HG02571 (cell line): ENCODE measurements around the gene RNFT2.

Source experiments
- ATAC-seq: cut with Tn5 transposase; IDR thresholded peaks from one replicate; pipeline ENCODE4 v1.9.1; 2021; ENCODE audit warnings: mild to moderate bottlenecking, moderate library complexity; ENCODE audit not compliant: unreplicated experiment

RNFT2 gene

DNA sequence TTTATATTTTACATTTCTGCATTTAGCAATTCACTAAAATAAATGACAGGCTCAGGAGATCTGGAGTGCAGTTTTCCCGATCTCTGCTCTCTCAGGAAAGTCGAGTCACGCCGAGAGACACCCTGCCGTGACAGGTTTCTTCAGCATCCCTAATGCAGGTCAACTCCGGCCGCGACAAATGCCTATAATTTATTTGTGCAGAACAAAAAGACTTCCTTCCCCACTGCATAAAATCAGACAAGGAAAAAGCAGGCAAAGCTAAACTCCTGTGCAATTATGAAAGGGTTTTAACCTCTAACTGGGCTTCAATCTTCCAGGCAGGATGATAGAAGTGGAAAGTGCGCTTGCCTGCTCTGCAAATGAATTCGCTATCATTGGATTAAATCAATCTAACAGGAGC, 28.3 kb upstream of the RNFT2 start:
- ATAC-seq, result no peak

DNA sequence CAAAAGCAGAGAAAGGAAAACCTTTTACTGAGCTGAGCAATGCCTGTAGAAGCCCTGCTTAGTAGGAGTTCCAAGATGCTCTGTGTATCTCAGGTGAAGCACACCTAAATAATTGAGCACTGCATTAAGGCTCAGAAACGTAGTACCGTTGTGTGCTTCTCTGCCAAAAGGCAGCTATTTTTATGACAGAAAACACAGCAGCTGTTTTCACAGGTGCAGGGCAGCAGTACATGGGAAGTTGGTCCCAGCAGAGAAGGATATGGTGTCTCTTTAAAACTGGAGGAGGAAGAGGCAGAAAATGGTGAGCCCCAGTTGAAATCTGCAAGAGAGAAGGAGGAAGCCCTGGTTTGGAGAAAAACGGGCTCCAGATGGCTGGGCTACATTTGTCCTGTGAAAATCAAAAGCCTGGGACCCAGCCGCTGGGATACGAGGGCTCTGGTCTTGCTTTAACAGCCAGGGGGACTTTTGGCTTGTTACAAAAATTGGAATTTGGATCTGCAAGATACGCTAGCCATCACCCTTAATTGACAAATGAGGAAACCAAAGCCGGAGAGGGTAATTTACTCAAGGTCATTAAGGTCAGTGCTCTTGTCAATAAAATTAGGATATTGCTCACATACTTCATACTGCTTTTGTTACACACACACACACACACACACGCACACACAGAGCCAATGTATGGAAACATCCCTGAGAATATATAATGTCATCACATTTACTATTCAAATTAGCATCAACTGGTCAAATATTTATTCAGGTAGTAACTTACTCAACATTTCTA, 27.6 kb upstream of the RNFT2 start:
- ATAC-seq, result no peak

DNA sequence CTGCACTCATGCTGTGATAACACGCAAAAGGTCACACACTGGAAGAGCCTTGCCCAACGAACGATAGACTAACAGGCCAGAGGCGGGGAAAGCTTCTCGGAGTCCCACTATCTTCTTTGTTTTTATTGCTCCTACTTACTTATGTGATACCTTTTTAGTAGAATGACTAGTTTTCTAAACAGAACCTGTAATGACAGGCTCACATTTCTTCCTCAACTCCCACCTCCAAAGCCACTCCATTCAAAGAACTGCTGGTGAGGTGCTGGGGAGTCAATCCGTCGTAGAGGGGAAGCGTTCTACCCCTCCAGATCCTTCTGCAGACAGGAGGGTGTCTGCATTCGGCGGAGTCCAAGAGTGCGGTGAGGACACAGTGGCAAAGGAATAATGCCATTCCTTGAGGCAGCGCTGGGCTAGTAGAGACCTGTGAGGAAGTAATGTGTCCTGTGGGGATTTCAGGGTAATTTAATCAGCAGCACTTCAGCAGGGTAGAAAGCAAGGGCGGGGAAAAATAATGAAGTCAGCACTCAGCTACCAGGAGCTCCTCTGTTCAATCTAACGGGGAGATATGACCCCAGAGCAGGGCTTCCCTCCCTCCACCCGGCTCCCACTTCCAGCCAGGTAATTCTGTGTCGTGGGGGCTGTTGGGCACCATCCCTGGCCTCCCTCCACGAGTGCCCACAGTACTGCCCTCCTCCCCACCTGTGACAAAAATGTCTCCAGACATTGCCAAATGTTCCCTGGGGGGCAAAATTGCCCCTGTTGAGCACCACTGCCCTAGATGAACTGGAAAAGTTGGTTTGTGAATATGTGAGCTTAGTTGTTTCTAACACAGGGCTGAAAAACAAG, 25.4 kb upstream of the RNFT2 start:
- no peak for ATAC-seq

DNA sequence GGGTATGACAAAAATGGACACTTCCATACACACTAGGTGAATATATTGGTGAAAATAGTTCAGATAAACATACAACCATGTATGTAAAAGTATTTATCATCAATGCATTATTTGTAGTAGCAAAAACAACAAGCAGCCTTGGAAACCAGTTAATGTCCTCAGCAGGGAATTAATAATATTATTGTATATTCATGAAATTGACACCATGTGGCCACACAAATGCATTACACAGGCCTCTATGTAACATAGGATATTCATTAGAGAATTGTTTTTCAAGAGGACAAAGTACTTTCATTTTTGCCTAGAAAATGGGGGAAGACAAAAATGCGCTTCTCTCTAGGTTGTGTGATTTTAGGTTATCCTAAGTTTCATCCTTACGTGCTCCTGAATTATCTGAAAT, 24.6 kb upstream of the RNFT2 start:
- ATAC-seq, result no peak

DNA sequence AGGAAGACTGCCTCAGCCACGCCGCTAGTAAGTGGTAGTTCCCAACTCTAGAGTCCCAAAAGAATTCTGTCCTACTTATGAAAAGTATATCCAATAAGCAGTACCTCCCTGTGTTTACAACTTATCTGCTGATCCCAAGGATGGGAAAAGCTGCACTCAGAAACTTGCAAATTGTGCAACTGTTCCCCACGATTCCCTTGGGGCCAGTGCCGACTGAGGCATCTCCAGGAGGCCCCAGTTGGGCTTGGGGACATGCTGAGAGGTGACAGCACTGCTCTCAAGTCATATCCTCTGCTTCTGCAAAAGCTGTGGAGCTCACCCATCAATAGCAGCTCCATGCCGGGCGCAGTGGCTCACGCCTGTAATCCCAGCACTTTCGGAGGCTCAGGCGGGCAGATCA, 23.9 kb upstream of the RNFT2 start:
- ATAC-seq, result no peak

DNA sequence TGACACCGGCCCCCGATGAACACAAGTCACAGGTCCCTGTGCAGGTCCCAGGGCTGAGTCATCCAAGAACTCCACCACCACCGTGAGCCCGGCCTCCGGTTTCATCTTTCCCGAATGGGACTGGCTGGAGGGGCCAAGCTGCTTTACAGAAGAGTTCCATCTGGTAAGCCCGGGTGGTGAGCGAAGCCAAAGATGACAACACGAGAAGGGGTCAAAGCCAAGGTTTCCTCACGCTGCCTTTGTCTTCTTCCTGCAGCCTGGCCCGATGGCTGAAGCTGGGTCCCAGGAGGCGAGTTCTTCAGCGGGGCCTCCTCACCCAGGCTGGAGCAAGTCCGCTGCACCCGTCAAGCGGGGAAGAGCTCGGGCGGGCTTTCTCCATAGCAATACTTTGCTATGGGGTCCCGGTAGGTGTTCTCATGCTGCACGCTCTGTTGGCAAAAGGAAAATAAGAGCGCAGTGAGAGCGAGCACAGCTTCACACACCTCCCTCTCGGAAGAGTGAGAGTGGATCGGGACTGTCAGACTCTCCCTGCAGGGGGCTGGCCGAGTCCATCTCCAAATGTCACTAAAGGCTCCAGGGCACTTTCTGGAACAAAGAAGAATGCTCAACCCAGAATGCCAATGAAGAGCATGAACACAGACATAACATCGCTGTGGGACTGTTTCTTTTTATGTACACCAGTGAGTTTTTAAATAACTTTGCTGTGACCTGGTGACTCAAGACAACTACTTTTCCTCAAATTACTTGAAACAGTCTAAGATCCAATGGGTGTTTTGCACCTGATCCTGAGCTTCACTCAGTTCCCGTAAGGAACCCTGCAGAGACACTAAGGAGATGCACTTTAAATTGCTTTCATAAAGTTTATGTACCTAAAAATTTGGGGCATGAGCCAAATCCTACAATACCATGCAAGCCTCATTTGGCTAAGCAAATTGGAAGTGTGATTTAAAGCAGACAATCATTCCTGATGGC, 20.4 kb upstream of the RNFT2 start:
- no peak for ATAC-seq

DNA sequence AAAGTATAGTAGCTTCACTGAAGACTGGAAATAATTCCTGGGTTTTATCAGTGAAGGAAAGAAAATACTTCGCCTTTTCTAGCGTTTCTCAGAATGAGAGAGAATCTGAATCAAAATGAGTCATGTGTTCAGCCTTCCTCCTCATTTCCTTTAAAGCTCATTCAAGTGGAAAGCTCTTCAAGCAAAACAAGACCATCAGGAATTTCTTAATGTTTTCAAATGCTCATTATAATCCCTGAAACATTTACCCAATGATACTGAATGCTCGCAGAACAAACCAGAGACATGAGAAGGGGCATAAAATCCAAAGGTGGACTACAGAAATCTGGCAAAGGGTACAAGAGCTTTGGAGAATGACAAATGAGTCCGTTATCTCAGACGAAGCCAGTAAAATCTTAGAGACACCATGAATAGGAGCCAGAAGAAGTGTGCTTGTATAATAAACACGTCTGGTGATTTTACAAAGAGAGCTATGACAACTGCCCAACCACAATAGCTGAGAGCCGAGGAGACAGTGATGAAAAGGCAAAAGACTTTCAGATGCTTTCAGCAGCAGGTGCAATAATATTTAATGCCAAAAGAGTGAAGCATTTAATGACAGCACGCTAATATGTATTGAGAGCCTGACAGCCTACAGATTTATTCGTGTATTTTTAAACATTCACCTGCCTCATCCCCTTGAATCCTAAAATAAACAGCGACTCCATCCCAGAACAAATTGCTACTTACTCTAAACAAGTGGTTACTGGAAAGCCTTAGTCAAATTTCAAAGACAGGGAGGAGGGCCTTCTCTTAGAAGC, 19.3 kb upstream of the RNFT2 start:
- ATAC-seq, result no peak

DNA sequence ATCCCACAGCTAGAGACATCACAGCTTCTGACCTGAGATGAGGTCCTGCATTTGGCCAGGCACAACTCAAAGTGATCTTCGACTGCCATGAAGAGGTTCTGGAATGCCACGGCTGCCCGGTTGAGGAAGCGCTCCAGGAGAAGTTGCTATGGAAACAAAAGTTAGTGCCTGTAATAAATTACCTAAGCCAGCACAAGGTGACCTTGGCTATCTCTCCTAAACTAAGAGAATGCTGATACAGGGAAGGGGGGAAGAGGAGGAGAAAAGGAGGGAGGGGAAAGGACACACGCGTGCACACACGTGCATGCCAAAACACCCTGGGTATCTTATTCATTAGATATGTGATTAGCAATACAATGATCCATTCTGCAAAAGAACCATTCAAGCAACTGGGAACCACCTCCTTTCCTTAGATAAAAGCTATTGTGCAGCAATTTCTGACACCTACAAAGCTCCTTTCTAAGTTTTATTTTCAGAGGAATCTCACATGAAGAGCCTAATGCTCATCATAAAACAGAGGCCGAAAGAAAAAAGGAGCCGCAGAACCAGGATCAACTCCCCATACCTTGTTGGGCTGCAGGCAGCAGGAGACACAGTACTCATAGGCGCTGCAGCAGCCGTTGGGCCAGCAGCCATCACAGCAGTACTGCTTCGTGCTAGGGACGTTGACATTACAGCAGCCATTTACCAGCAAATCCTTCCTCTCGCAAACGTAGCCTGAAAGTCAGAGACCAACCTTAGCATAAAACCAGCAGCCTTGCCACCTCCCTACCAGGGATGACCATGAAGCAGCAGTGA, 18.2 kb upstream of the RNFT2 start:
- ATAC-seq, result no peak

DNA sequence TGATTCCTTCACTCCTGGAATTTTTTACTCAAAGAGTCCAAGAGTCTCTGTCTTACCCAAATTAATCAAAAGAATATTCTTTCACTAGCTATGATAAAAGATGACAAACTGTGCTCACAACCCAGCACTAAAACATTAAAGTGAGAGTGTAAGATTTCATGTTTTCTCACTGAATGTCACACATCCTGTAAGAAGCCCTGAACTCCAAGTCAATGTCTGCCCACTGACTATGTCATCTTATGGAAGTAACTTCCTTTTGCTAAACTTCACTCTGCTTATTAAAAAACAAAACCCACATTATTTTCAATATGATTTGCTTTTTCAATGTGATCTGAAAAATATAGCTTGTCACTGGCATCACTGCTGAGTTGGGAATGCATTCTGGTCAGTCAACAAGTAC, 15.9 kb upstream of the RNFT2 start:
- ATAC-seq, result no peak

DNA sequence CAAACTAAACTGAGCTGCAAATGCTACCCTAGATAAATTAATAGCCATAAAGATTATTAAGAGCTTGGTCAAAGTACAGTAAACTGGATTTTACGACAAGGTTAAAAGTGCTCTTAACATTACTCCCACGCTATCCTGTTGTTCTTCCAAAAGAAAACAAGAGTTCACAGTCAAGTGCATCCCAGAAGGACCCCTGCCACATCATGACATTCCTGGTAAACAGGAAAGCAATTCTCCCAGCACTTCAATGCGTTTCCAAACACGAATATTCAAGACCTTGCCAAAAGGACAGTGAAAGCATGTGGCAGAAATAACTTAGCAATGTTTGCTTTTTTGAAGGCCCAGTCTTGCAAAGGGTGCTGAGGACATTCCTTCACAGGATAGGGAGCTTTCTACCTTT, 11.4 kb upstream of the RNFT2 start:
- ATAC-seq, result no peak

DNA sequence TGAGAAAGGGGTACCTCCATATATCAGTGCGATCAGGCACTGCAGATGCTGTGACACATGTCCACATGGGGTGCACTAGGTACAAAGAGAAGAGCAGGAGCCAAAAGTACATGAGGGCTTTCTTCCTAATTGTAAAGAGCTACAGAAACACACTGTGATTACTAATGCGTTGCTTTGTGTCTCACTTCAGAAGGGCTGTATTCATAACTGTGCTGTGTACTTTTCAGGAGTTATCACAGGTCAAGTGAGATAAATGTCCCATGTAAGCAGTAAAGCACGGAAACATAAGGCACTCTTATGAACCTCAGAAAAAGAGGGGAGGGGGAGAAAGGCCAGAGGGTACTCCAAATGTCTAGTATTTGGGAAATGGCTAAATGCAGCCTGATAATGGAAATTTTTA, 10.9 kb upstream of the RNFT2 start:
- no peak for ATAC-seq

DNA sequence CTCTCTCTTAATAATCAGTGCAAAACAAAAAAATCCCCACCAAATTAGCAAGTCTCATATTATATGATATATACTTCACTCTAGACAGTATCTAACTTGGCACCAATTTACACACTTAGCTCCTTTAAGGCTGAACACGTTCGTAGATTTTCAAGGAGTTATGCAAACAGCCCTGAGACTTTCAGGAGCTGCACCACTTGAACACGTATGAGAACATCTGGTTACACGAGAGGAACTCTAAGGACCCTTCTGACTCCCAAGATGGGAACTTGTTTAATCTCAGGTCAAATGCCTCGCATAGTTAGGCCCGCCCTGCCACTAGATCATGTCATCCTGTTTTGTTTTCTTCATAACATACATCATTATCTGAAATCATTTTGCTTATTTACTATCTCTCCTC, 10.2 kb upstream of the RNFT2 start:
- no peak for ATAC-seq

DNA sequence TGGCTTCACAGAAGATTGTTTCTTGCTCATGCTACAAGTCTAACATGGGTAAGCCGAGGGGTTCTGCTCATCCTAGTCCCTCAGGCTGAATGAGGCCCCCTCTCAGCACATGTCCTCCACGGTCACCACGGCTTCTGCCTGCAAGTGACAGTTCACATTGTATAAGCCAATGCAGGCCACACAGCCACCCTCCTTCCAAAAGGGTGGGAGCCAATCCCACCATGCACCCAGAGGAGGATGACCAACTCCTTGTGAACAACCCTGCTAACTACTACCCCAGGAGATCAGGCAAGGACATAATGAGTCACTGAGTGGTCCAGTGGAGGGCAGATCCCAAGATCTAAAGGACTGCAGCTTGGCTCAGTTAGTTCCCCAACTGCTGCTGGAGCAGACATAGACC, 6.3 kb upstream of the RNFT2 start:
- no peak for ATAC-seq

DNA sequence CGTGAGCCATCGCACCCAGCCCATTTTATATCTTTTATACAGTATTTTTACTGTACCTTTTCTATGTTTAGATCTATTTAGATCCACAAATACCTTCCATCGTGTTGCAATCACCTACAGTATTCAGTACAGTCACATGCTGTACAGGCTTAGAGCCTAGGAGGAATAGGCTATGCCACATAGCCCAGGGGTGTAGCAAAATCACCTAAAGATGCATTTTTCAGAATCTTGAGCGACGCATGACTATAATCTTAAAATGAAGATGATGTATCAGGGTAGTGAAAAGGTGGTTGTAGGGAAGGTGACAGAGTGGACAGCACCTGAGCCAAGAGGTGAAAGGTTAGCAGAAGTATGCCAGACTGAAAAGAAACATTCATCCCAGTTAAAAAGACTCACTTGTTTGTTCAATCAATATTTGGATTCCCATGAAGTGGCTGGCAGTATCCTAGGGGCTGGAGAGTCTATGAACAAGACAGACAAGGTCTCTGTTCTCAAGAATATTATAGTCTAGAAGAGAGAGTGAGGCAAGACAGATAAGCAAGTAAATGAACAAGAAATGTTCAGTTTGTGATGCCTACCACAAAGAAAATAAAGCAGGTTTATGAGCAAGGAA, 3.9 kb upstream of the RNFT2 start:
- no peak for ATAC-seq

DNA sequence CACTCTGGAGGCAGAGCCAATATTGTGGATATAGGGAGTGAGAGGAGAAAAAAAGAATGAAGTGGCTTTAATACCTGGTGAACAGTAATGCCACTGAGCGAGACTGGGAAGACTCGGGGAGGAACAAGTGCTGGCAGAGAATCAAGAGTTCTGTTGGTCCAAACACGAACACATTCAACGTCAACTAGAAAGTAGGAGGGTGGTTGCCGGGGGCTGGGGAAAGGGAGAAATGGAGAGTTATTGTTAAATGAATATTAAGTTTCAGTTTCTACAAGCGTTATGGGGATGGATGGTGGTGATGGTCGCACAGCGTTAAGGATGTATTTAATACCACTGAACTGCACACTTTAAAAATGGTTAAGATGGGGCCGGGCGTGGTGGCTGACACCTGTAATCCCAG, 3.0 kb upstream of the RNFT2 start:
- ATAC-seq, result no peak

DNA sequence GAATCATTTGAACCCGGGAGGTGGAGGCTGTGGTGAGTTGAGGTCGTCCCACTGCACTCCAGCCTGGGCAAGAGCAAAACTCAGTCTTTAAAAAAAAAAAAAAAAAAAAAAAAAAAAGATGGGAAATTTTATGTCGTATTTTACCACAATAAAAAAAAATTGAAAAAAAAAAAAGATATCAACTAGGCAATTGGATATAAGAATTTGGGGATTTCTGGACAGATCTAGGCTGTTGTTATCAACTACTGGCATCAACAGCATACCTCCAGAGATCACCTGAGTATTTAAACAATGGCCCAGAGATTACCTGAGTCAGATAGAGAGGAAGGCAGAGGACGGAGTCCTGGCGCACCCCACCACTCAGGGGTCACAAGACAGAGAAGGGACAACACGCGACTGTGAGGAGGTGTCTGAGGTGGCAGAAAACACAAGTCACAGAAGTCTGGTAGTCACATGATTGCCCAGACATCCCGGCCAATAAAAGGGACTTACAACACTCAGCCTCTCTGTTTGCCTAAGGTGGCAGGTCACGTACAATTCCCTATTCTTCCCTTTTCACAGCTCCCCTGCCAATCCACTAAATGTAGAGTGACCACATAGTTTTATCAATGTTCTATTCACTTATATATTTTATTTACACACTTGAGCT, 2.0 kb upstream of the RNFT2 start:
- no peak for ATAC-seq

DNA sequence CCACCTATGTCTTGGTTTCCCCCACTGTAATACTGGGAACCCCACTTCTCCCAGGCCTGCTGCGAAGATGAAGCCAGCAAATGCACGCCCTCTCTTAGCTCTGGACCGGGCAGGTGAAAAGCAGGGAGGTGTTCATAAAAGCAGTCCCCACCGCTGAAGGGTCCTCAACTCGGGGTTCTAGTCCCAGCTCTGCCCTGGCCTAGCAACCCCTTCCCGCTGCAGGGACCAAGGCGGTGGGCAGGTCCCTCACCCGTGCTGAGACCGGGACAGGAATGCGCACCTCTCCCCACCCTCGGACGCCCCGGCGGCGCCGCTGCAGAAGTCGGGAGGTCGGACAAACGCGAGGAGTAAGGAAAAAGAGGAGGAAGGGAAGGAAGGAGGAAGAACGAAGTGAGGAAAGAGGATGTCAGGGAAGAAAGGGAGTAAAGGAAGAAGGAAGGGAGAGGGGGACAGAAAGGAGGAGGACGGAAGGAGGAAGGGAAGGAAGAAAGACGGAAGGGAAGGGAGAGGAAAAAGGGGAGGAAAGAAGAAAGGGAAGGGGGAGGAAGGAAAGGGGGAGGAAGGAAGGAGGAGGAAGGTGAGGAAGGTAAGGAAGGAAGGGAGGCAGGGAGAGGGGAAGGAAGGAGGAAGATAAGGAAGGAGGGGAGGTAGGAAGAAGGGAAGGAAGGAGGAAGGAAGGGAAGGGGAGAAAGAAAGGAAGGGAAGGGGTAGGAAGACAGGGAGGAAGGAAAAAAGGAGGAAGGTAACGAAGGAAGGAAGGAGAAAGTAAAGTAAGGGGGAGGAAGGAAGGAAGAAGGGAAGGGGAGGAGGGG, 947 bp upstream of the RNFT2 start:
- no peak for ATAC-seq

DNA sequence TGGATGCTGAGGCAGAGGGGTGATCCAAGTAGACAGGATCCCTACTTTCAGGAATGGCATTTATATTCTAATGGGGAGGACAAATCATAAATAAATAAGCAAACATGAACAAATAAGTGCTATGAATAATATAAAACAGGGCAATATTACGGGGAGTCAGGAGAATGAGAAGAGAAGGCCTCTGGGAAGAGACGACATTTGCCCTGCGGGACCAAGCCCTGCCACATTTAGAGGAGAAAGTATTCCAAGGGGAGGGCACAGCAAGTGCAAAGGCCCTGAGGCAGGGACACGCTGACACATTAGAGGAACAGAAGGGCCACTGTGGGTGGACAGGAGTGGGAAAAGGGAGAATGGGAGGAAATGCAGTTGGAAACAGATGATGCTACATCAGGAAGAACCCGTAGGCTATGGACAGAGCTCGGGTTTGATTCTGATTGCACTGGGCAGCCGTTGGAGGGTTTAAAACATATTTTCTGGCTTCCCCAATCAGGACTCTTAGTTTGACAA, 1.3 kb downstream of the RNFT2 start:
- ATAC-seq, result no peak
